Uterus (tissue), 2 donors: ENCODE results near the gene VNN1.

Source experiments
- CTCF ChIP-seq, 4 experiments: fragments of 200-600 bp in 2 of 4; fragments of 450-650 bp in 2 of 4; sonication (generic) in 2 of 4; IDR thresholded peaks; one replicate each; pipeline ENCODE4 v1.5.1; 2016 to 2019; ENCODE audit warnings: antibody characterized with exemption in 4 of 4, mild to moderate bottlenecking in 2 of 4, moderate library complexity in 1 of 4
- POLR2A ChIP-seq, 2 donors: fragments of 450-650 bp; IDR thresholded peaks; one replicate each; pipeline ENCODE4 v1.6.1; 2016; ENCODE audit warnings: antibody characterized with exemption in 2 of 2, mild to moderate bottlenecking in 1 of 2, moderate library complexity in 1 of 2

- TF ChIP-seq POLR2A (IDR thresholded peaks at IDR 0.05) (no peak), CTCF (IDR thresholded peaks at IDR 0.05) (no peak)
Measured at GRCh38 chr6:132686531-132686930, 27.3 kb downstream of the VNN1 start.
